Stimulated activated CD4-positive, alpha-beta T cell treated with anti-CD3 and anti-CD28 coated beads, Interleukin-15, amount 100 ng/mL, for 1 hour (primary cell): Measurements from ENCODE around the gene VEGFD.

Experiments
- DNase-seq, 2 donors: peaks; one replicate each; pipeline ENCODE4 v3.0.0-alpha.2; 2020; ENCODE audit warnings: low read depth in 1 of 2, low spot score in 1 of 2

VEGFD gene

DNA sequence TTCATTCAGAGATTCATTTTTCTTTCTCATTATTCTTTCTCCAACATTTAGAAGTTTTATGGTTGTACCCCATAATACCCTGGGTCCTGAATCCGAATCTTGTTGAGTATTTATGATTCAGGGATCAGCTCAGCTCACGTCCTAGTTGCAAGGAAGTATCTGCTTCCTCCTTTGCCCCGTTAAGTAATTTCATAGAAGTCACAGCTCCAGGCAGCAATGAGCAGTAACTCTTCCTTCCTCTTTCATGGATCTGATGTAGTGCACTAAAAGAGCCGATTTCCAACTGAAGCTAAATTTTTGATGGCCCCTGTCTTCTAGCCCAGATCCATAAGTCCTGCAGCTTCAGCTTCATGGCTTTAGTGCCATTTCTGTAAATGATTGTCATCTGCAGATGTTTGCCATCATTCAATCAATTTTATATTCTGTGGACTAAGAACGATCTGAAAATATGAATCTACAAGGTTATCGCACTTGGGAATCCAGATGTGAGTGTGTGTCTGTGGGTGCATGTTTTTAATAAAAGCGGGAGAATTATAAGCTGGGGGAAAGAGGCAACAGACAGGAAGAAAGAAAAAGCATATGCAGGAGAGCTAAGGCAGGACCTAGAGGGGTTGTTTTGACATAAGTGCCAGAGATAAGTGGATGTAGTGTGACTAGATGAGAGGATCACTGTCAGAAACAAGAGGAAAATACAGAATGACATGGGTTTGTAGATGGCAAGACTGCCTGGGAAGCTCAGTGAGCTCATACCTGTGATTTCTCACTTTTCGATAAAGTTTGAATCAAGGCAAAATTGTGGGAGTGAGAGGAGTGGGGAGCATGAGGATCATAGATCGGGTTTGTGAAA, 17.5 kb downstream of the VEGFD start:
- no peak for DNase-seq

DNA sequence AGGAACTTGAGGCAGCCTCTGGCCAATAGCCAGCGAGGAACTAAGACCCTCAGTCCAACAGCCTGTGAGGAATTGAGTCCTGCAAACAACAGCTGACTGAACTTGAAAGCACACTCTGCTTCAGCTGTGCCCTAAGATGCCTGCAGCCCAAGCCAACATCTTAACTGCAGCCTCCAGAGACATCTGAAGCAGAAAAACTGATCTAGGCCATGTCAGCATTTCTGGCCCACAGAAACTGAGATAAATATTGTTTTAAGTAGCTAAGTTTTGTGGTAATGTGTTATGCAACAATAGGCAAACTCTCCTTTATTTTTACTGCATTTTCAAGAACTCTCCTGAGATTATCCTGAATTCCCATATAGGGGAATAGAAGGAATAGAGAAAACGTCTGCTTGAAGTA, 24.5 kb downstream of the VEGFD start:
- no peak for DNase-seq

DNA sequence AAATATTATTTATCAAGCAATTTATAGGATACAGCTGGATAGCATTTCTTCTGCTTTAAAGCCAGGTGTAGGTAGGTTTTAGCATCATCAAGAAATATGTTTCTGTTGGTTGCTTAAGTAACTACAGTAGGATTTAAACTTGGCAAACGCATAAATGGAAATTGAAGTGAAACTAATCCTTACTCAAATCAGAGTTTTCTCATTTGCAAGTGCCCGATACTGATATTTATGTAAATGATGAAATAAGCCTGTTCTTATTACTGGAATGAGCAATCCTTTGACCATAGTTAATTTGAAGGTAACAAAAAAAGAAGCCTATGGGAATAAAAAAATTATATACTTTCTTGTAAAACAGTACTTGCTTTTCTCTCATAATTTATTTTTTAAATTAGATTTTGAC, 25.7 kb downstream of the VEGFD start:
- DNase-seq: no peak

DNA sequence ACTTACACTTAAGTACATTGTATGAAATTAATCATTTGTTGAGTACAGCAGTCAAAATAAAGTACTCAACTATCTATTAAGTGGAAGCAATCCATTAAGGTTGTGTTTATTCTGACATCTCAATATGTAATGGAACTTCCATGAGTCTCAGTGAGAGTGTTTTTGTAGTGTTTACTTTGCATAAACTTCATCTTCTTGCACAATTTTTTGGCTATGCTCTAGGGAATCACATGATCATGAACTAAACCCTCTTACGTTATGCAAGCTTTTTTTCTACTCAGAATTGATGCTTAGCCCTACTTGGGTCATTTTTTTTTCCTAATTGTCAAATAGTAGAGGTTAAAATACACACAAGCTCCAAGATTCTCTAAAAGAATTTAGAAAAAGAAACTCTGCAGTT, 27.8 kb downstream of the VEGFD start:
- DNase-seq: no peak

DNA sequence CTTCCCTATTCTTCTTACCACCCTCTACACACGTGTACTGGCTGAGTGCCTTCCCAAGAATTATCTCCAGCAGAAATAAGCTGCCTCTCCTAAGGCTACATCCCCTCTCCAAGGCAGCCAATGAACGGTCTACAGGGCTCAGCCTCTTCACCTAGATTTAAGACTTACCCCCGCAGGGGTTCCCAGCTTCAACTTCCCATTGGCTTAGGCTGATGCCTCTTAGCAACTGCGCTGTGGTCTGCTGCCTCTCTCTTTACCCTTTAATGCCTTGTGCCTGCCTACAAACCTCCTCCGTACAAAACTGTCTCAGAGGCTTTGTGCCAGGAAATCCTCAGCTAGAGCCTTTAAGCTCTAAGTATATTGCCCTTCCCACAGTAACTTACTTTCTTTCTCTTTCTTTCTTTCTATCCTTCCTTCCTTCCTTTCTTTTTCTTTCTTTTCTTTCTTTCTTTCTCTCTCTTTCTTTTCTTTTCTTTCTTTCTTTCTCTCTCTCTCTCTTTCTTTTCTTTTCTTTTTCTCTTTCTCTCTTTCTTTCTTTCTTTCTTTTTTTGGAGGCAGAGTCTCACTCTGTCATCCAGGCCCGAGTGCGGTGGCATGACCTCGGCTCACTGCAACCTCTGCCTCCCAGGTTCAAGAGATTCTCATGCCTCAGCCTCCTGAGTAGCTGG, 33.8 kb downstream of the VEGFD start:
- DNase-seq: no peak

DNA sequence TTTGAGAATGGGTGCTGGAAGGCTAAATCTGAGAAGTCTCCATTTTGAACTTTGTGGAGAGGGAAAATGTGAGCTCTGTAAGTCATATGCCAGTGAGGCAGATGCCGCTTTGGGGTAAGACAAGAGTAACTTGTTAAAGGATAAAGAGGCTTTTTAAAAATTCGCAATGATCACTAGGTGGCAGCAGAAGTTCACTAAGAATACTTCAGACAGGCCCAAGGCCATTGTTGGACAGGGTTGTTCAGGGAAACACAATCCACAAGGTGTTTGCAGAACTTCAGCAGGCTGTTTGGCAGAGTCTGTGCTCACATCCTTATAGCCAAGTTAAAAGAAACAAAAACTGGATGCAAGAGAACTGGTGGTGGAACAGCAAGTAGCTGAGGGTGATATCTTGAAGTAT, 35.2 kb downstream of the VEGFD start:
- no peak for DNase-seq

DNA sequence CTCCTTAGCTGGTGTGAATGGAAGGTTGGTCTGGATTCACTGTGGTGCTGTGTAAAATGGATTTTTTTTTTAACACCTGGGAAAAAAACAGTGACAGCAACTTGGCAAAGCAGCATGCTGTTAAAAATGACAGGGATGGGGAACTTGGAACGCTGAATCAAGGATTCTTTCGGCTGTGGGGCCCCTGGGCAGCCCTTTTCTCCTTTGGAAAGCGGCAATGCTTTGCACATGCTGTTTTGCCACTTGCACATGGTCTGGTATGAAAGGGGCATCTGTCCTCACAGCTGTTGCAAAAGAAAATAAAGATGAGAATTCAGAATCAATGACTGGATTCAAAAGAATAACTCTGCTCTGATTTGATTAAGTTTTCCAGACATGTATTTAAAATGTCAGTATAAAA, 38.2 kb downstream of the VEGFD start:
- no peak for DNase-seq

DNA sequence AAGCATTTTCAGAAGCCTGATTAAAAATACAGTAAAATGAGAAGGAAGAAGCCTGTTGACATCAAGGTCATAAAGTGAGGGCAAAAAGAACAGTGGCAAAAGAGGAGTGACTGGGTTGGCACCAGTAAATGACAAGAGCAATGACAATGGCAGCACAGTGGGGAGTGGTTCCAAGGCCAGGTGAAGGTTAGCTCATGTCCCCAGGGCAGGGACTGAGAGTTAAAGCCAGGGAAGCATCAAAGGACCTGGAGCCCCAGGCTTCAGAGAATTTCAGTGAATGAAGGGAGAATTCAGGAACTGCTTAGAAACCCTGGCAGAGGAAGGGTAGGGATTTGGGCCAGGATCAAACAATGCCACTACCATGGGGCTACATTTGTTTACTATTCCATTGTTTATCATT, 40.1 kb downstream of the VEGFD start:
- no peak for DNase-seq

DNA sequence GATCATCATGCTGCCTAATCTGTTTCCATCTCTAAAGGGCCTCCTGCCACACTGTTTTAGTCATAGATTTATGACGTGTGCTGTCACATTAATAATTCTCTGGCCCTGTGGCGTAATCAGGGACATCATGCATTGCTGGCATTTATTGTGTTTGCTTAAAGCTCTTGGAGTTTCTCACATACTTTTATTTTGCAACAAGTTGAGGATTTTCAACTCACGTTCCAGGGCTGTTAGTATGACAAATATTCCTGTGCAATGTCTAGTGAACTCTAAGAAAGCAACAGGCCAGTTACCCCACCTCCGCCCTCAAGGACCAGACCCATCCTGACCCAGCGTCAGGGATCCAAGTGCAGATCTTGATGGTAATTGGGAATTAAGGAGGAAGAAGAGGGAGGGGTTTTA, 41.1 kb downstream of the VEGFD start:
- DNase-seq: no peak

DNA sequence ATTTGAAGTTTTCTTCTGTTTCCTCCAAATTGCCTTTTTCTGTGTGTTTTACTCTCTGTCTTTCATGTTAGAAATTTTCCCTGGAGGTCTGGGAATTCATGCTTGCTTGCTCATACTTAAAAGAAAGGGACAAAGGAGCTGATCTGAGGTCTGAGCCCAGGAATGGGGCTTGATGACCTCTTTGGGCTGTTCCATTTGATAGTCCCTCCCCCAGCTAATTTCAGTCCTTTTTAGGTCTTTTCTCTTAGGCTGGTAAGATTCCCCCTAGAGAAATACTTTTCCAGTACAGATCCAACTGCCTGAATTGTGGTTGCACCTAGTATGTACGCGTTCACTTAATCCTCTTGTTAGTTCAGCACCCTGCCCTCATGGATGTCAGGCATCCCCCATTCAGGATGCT, 43.3 kb downstream of the VEGFD start:
- no peak for DNase-seq

DNA sequence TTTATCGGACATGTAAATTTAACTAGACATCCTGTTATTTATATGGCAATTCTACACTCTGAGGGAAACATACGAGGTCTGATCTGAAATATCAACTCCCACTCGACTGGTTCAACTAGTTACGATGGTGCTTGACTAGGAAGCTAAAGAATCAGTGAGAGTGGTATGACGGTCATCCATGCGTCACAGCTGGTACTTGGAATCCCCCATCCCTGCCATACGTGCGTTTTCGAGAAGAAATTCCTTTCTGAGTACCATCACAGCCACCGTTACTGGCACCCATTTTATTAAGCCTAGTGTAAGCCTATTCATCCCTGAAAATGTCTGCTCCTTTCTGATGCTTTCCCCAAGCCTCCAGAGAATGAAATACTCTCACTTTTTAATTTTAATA, 48.2 kb downstream of the VEGFD start:
- no peak for DNase-seq

DNA sequence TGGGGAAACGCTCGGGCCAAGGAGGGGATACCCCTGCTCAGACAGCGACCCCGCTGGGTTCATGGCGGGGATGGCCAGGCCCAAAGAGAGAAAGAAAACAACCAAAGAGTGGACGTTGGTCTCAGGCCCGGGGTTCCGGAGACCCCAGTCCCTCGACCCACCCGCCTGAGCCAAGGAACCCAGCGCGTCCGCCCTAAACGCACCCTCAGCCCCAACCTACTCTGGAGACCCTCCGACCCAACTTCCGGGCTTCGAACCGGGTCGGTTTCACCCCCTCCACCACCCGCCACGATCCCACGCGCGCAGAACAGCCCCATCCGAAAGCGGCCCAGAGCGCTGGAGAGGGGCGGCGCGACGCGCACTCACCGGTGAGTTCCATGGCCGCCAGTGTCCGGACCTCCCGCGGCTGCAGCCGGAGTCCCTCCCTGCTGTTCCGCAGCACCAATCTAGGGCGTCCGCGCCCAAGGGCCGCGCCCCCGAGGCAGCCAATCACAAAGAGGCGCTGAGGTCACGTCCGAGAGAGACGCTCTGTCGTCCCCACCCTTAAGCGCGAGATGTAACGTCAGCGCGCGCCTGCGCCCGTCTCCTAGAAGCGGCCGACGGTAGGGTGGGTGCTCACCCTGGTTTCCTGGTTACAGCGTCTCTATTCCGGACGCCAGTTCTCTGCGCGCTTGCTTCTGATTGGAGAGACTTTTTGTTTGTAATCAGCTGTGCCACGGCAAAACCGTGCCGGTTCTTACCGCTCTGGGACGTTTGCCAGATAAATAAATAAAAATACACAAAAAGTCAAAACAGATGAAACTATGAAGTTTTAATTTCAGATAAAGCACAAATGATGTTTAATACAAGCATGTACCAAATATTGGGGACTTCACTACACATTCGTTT, 48.8 kb downstream of the VEGFD start, which contains the start of gene PIGA:
Gene PIGA, minus strand, starts transcription at position 389 of the 888 bp plus-strand sequence. CDS start 3,593 bp downstream, outside the sequence.
- DNase-seq: peak; percentile 72 to 76

DNA sequence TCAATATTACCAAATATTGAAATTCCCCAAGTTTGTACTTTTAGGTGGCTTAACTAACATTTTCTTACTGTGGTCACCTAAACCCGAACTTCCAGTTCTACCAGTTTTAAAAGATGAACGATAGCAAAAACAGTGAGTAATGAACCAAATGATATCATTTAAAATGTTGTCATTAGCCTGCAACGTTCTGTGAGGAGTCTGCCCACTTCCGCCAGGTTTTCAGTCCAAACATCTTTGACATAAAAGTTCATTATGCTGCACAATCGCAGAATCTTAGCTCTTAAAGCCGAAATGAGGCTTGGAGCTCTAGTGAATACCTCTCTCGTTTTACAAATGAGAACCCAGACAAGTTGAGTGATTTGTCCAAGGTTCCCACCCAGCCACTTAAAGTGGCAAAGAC, 49.7 kb downstream of the VEGFD start:
- no peak for DNase-seq

DNA sequence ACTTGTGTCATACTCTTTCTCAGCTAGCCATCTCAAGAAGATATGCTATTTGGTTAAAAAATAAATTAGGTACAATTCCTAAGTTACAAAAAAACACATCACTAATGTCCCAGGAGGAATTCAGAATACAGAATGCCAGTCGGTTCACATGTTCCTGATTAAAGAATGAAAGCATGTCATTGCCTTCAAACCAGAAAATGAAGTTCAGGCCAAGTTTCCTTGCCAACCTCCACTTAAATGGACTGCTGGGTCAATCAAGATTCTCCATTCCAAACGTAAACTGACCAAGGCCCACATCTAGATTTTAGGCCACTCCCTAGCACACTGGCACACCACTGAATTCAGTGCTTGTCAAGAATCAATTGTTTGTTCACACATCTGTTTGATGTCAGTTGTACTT, 55.4 kb downstream of the VEGFD start:
- no peak for DNase-seq

DNA sequence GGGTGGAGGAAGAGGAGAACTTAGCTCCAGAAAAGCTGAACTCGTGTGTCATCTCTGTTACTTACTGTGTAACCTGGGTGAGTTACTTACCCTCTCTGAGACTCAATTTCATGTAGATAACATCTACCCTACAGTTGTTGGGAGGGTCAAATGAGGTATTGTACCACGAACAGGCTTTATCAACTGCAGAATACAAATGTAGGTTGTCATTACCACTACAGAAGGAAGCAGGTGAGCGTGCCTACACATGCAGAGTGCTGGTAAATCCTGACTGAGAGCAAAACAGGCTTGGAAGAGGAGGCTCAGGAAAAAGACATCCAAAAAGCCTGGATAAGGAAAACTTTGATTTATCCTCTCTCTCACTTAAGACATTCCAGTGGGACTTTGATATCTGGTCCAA, 56.1 kb downstream of the VEGFD start:
- no peak for DNase-seq

DNA sequence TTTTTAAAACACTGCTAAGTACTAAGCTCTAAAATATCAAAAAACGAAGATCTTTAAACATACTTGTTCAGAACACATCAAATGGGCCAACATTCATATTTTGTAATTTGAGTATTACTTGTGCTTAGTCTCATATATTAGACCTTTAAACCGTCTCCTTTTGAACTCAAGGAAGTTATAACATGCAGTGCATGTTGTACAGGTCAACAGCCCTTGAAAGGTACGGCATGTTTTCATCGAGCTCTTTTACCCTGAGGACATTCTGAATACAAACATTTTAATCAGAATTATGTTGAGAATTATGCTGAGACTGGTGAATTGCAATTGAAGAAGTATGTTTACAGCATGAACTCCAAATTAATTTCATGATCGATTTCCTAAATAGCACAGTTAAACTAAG, 61.7 kb downstream of the VEGFD start:
- no peak for DNase-seq

DNA sequence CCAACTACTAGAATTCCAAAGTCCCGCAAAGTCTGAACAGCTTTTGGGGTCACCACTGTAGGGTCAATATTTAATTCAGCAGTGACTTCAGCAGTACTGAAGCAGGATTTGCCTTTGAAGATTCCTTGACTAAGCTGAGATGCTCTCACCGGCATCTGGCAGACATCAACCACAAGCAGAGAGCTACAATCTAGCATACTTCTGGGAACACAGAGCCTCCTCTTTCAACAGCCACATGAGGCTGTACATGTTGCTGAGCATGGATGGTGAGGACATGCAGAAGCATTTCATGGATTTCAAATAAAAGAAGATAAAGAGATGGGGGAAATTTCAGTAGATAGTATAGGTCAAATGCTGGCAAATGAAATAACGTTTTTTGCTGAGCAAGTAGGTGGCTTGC, 62.1 kb downstream of the VEGFD start:
- no peak for DNase-seq

DNA sequence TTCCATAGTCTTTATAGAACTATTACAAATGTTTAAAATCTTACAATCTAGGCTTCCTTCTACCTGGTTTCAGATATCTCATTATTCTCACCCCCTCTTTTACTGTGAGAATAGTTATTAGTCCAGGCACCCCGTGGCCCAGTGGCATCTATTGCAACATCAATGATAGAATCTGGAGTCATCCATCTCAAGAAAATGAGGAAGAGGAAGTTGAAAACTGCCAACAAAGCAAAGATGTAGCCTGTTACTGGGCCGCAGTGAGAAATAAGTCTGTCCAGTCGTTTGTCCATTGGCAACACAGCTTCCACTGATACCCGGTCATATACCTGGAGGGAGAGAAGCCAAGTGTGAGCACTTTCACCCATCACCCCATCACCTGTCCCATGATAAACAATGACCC, 62.8 kb downstream of the VEGFD start:
- DNase-seq: no peak

DNA sequence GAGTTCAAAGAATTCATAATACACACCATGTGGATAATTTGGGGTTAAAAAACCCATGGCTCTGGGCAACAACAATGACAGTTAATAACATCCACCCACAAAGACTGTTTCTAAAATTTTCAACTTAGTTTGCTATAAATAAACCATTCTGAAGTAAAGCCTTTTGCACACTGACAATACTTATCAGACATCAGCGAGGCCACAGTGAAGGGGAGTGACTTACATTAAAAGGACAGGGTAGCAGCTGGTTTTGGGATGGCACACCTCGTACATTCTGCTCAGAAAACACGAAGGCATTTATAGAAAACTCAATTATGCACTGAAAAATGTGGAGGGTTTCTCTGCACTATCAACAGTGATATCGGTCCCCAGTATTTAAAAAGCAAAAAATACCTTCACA, 63.9 kb downstream of the VEGFD start:
- no peak for DNase-seq

DNA sequence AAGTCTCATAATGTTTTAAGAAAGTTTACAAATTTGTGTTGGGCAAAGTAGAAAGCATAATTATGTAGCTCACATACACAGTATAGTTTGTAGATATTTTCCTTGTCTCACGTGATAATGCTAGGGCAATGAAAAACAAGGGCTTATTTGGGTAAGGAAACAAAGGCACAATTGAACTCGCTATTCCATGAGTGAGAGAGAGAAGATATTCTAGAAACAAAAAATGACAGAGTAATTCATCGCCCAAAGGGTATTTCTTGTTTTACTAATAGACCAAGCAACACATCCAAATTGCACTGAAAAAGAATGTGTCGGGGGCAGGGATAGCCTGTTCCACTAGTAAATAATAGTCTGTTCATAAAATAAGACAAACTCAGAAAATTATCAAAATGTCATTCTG, 65.1 kb downstream of the VEGFD start:
- no peak for DNase-seq

DNA sequence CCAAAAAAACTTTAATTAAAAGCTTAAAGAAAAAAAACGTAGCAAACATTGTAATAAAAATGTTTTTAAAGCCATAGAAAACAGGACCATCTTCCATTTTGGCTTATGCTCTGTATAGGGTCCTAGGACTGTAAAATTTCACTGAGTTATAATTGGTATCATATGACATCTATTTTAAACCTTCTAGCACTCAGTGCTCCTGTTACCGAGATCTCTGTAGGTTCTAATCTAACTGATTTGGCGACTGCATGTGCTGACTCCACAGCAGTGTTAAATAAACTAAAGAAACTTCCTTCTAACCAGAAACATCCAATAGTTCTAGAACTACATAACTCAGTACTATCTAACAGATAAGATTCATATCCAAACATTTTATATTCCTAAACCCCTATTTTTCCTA, 68.7 kb downstream of the VEGFD start, which contains the start of gene ASB11:
Gene ASB11, minus strand, starts transcription at position 132 of the 400 bp plus-strand sequence. Its CDS starts 35 bp downstream, at position 97.
- no peak for DNase-seq

DNA sequence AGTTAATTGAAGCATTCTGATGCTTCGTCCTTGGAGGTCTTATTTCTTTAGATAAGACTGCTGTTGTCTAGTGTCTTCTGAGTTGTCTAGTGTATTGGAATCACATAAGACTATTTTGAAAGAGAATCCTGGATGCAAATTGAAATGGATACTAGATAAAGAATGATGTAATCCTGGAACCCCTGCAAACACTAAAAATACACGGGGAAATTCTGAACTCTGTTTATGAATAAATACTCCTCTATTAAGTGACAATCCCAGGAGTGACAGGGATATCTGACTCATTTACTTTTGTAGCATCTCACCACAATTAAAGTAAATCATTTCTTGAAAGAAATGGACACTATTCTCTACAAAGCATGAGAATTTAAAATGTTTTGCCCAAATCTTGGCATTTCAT, 69.7 kb downstream of the VEGFD start:
- DNase-seq: no peak
